Chondrocyte (in vitro differentiated cells): ENCODE results near the gene PFDN1. TPM values are rescaled to one million over a fixed set of nuclear protein-coding genes. Genes with fewer than 3 reads are reported as not detected.

Source experiments
- DNase-seq: peaks from one replicate; pipeline ENCODE4 v3.0.0; 2021; ENCODE audit warnings: mixed read lengths, low spot score
- H3K27ac Mint-ChIP-seq: one replicate; pipeline ENCODE4 v1.8.0; 2021; ENCODE audit warnings: mild to moderate bottlenecking, moderate library complexity, mixed read lengths; ENCODE audit not compliant: unreplicated experiment
- H3K27me3 Mint-ChIP-seq: 2 replicates; pipeline ENCODE4 v1.8.0; 2021; ENCODE audit warnings: low read depth, mixed read lengths
- H3K36me3 Mint-ChIP-seq: 2 replicates; pipeline ENCODE4 v1.8.0; 2021; ENCODE audit warnings: low read depth, mixed read lengths
- H3K4me1 Mint-ChIP-seq: 2 replicates; pipeline ENCODE4 v1.8.0; 2021; ENCODE audit warnings: low read depth, mild to moderate bottlenecking, mixed read lengths
- H3K4me3 Mint-ChIP-seq: one replicate; pipeline ENCODE4 v1.8.0; 2021; ENCODE audit warnings: mild to moderate bottlenecking, moderate library complexity, mixed read lengths; ENCODE audit not compliant: unreplicated experiment
- H3K9me3 Mint-ChIP-seq: 2 replicates; pipeline ENCODE4 v1.8.0; 2021; ENCODE audit warnings: low read depth, mixed read lengths
- total RNA-seq: library from RNA; stranded (reverse); gene quantifications from 3 replicates; pipeline ENCODE4 v1.2.1, GENCODE V29; 2021
- TF ChIP-seq, protein P1 (sequence below): fragments of 200-600 bp; sonication (generic); IDR thresholded peaks from 2 replicates; pipeline ENCODE4 v1.5.0; 2021; ENCODE audit warnings: antibody characterized with exemption, mild to moderate bottlenecking, moderate library complexity

PFDN1 gene
- total RNA-seq, 1 donor from 2014 or later: 44.5 TPM

DNA sequence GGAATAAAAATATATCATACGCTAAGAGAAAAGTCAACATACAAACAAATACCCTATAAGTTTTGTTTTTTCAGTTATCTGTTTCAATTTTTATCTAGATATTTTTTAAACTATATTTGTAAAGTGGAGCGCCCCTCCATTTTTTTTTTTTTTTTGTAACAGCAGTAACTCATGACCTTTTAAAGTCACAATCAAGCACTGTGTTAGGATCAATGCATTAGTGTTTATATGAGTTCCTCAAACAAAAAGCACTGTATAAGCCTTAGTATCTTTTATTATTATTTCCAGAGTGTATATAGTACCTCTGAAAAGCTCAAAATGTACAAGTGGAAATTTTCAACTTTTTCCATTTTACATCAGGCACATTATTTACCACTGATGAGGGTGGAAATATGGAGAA is 20.6 kb downstream of the PFDN1 start:
- Mint-ChIP-seq H3K36me3 (peaks cover 4% of the 10 kb centered on the region), H3K4me1 (no peaks in the 10 kb centered on the region), H3K27ac (no peak overlapping the region), H3K27me3 (no peaks in the 10 kb centered on the region), H3K9me3 (peaks cover 3% of the 10 kb centered on the region), H3K4me3 (no peak overlapping the region)
- TF ChIP-seq, protein P1, sequence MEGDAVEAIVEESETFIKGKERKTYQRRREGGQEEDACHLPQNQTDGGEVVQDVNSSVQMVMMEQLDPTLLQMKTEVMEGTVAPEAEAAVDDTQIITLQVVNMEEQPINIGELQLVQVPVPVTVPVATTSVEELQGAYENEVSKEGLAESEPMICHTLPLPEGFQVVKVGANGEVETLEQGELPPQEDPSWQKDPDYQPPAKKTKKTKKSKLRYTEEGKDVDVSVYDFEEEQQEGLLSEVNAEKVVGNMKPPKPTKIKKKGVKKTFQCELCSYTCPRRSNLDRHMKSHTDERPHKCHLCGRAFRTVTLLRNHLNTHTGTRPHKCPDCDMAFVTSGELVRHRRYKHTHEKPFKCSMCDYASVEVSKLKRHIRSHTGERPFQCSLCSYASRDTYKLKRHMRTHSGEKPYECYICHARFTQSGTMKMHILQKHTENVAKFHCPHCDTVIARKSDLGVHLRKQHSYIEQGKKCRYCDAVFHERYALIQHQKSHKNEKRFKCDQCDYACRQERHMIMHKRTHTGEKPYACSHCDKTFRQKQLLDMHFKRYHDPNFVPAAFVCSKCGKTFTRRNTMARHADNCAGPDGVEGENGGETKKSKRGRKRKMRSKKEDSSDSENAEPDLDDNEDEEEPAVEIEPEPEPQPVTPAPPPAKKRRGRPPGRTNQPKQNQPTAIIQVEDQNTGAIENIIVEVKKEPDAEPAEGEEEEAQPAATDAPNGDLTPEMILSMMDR: no peak
- no peak for DNase-seq

DNA sequence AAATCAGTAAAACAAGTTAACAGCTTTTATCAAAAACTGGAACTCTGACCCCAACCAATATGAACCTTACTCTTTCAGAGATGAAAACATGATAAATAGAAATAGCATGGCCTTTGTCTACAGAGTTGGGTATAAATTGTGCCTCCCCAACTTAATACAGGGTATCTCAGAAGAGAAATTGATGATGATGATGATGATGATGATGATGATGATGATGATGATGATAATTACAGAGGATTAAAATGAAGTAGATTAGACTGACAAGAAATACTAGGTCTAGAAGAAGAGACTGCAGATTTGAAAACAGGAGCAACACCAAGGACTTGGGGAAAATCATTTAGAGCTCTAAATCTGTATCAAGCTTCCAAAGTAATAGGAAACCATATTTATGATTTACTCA is 27.1 kb downstream of the PFDN1 start:
- Mint-ChIP-seq H3K27ac (no peak overlapping the region), H3K27me3 (no peaks in the 10 kb centered on the region), H3K4me1 (peaks cover 3% of the 10 kb centered on the region), H3K9me3 (peaks cover 3% of the 10 kb centered on the region), H3K36me3 (peaks cover 4% of the 10 kb centered on the region), H3K4me3 (no peak overlapping the region)
- TF ChIP-seq, protein P1: no peak
- DNase-seq: no peak

DNA sequence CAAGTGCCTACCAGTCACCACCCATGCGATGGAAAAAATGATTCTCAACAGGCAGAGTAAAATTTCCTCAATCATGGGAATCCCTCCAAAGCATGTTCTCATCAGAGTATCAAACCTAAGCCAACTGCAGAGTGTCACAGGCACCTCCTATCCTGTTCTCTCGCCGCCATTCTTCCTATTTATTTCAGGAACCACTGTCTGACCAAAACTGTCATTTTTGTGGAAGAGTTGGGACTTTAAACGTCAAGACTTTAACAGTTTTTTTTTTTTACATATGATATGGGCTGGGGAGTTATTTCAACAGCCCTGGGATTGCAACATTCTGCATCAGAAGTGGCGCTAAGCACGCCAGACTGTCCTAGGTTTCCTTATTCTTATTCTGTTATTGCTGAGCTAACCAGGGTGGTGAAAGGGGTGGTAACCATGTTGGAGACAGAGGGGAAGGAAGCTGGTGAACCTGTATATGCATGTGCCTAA is 29.5 kb downstream of the PFDN1 start:
- Mint-ChIP-seq H3K4me3 (no peak overlapping the region), H3K36me3 (peaks cover 2% of the 10 kb centered on the region), H3K27ac (no peak overlapping the region), H3K9me3 (peaks cover 3% of the 10 kb centered on the region), H3K27me3 (no peaks in the 10 kb centered on the region), H3K4me1 (peaks cover 3% of the 10 kb centered on the region)
- no peak for DNase-seq
- TF ChIP-seq, protein P1: no peak

DNA sequence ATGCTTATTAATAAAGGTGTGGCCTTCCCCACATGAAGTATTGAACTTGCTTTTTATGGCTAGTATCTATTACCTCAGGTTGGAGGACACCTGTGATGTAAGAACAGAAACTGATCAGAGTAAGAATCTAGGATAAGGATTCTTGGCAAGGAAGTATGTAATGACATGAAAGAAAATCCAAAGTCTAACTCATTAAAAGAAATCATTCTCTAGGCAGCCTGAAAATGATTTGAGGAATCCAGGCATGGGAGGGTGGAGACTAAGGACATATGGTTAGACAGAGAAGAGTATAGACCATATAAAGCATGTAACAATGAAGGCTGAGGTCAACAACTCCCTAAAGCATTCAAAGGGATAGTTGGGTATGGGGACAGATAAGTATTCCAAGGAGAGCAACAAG is 32.9 kb downstream of the PFDN1 start:
- Mint-ChIP-seq H3K9me3 (no peaks in the 10 kb centered on the region), H3K27me3 (no peaks in the 10 kb centered on the region), H3K36me3 (peaks cover 1% of the 10 kb centered on the region), H3K4me3 (no peak overlapping the region), H3K27ac (no peak overlapping the region), H3K4me1 (peaks cover 10% of the 10 kb centered on the region)
- DNase-seq: no peak
- TF ChIP-seq, protein P1: no peak

DNA sequence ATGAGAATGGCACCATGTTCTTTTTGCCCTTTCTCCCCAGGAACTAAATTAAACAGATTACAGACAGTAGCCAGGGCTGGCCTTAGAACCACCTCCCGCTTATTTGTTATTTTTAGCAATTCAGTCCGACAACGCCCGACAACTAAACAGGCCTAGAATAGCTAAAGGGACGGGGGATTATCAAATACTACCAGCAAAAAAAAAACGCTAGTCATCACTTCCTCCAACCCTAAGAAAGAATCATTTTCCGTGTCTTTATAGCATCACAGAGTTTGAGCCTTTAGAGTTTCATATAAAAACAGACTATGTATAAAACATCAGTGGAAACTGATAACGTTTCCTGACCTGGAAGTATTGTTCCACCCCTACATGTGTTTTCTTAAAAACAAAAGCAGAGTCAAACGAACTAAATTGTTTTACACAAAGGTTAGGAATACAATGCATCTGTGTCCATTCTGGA is 35.3 kb downstream of the PFDN1 start:
- DNase-seq: no peak
- Mint-ChIP-seq H3K27me3 (no peaks in the 10 kb centered on the region), H3K36me3 (peaks cover 1% of the 10 kb centered on the region), H3K4me1 (peaks cover 7% of the 10 kb centered on the region), H3K9me3 (no peaks in the 10 kb centered on the region), H3K27ac (no peak overlapping the region), H3K4me3 (no peak overlapping the region)
- TF ChIP-seq, protein P1: no peak
